HepG2 (cell line): ENCODE data around the gene HDAC10. TPM values are rescaled to one million over a fixed set of nuclear protein-coding genes. Genes with fewer than 3 reads are reported as not detected.

Experiments
- AGO2 ChIP-seq: fragments of 200-400 bp; formaldehyde crosslinking; optimal IDR thresholded peaks from 2 replicates; pipeline ENCODE3; 2017; ENCODE audit warnings: mild to moderate bottlenecking, low read depth, low read length, moderate library complexity
- CSRNP2 ChIP-seq: sonication (generic); formaldehyde crosslinking; conservative IDR thresholded peaks from 2 replicates; pipeline ENCODE4 v1.8.0; 2022; ENCODE audit warnings: low read depth, missing genetic modification reagents
- DPF2 ChIP-seq: sonication (generic); formaldehyde crosslinking; IDR thresholded peaks from 2 replicates; pipeline ENCODE4 v1.4.0; 2020; ENCODE audit warnings: mild to moderate bottlenecking, low read depth, missing genetic modification reagents, borderline replicate concordance
- EEA1 ChIP-seq: sonication (generic); formaldehyde crosslinking; IDR thresholded peaks from 2 replicates; pipeline ENCODE4 v1.5.1; 2020; ENCODE audit warnings: mild to moderate bottlenecking, missing genetic modification reagents, borderline replicate concordance
- ELF4 ChIP-seq: sonication (generic); formaldehyde crosslinking; IDR thresholded peaks from 2 replicates; pipeline ENCODE4 v1.5.0; 2020; ENCODE audit warnings: missing genetic modification reagents, mild to moderate bottlenecking, moderate library complexity, borderline replicate concordance
- GMEB2 ChIP-seq: IDR thresholded peaks from 2 replicates; pipeline ENCODE4 v1.6.1; 2016; ENCODE audit warnings: missing biosample characterization, missing genetic modification reagents, low read depth
- HOXA5 ChIP-seq: sonication (generic); formaldehyde crosslinking; IDR thresholded peaks from 2 replicates; pipeline ENCODE4 v1.4.0; 2020; ENCODE audit warnings: missing genetic modification reagents
- IKZF1 ChIP-seq: fragments of 450-650 bp; IDR thresholded peaks from 2 replicates; pipeline ENCODE4 v1.7.1; 2016
- NBN ChIP-seq: fragments of 450-650 bp; conservative IDR thresholded peaks from 2 replicates; pipeline ENCODE4 v1.6.1; 2017
- SSRP1 ChIP-seq: IDR thresholded peaks from 2 replicates; pipeline ENCODE4 v1.6.1; 2016; ENCODE audit warnings: control low read depth
- TMF1 ChIP-seq: sonication (generic); formaldehyde crosslinking; IDR thresholded peaks from 2 replicates; pipeline ENCODE4 v1.8.1; 2022; ENCODE audit warnings: low read depth, missing genetic modification reagents
- ZFP90 ChIP-seq: sonication (generic); formaldehyde crosslinking; IDR thresholded peaks from 2 replicates; pipeline ENCODE4 v1.8.0; 2022; ENCODE audit warnings: missing genetic modification reagents, mild to moderate bottlenecking, inconsistent platforms, borderline replicate concordance
- ZNF275 ChIP-seq: sonication (generic); formaldehyde crosslinking; IDR thresholded peaks from 2 replicates; pipeline ENCODE4 v1.8.0; 2022; ENCODE audit warnings: missing genetic modification reagents, mild to moderate bottlenecking, inconsistent platforms, borderline replicate concordance
- ZNF446 ChIP-seq: sonication (generic); formaldehyde crosslinking; IDR thresholded peaks from 2 replicates; pipeline ENCODE4 v1.5.0; 2020; ENCODE audit warnings: mild to moderate bottlenecking, missing genetic modification reagents
- ZNF468 ChIP-seq: sonication (generic); formaldehyde crosslinking; IDR thresholded peaks from 2 replicates; pipeline ENCODE4 v1.8.0; 2022; ENCODE audit warnings: mild to moderate bottlenecking, moderate library complexity, missing genetic modification reagents
- ZNF550 ChIP-seq: sonication (generic); formaldehyde crosslinking; IDR thresholded peaks from 2 replicates; pipeline ENCODE4 v1.4.0; 2020; ENCODE audit warnings: mild to moderate bottlenecking, missing genetic modification reagents, borderline replicate concordance
- ZNF569 ChIP-seq: sonication (generic); formaldehyde crosslinking; IDR thresholded peaks from 2 replicates; pipeline ENCODE4 v1.5.0; 2020; ENCODE audit warnings: mild to moderate bottlenecking, missing genetic modification reagents, moderate library complexity, borderline replicate concordance
- ZNF737 ChIP-seq: sonication (generic); formaldehyde crosslinking; IDR thresholded peaks from 2 replicates; pipeline ENCODE4 v1.5.0; 2020; ENCODE audit warnings: missing genetic modification reagents, mild to moderate bottlenecking, borderline replicate concordance
- ZNF816 ChIP-seq: sonication (generic); formaldehyde crosslinking; IDR thresholded peaks from 2 replicates; pipeline ENCODE4 v1.8.0; 2022; ENCODE audit warnings: missing genetic modification reagents, mild to moderate bottlenecking, borderline replicate concordance
- polyA plus RNA-seq, 8 experiments: library from polyadenylated mRNA; depleted of rRNA in 3 of 8; stranded (reverse) in 7 of 8; unstranded in 1 of 8; fragments of >200 nt; fragmentation: Illumina TruSeq in 4 of 8; extraction: Trizol in 4 of 8; gene quantifications; 2 replicates each; pipeline versions ENCODE4 v1.2.1 to v1.2.3, GENCODE V29; 2011 to 2016; ENCODE audit warnings: low read depth in 4 of 8, missing spikeins in 1 of 8, mixed read lengths in 1 of 8; ENCODE audit not compliant: insufficient read depth in 1 of 8
- total RNA-seq, 5 experiments: library from RNA; depleted of rRNA; stranded (reverse); fragments of >200 nt; fragmentation: Illumina TruSeq; extraction: Trizol; gene quantifications; 2 replicates each; pipeline ENCODE4 v1.2.3, GENCODE V29; 2016; ENCODE audit warnings: low read depth in 1 of 5
- TF ChIP-seq, protein P1 (sequence below): IDR thresholded peaks from 2 replicates; pipeline ENCODE4 v1.6.1; 2016; ENCODE audit warnings: missing compliant biosample characterization, missing genetic modification reagents, borderline replicate concordance
- TF ChIP-seq, protein P2 (sequence below): sonication (generic); formaldehyde crosslinking; IDR thresholded peaks from 2 replicates; pipeline ENCODE4 v1.4.0; 2020; ENCODE audit warnings: mild to moderate bottlenecking, missing genetic modification reagents

The HDAC10 gene
- total and polyA plus RNA-seq, 2 of the 13 experiments (the other 11 are each of a cell fraction or from before 2014, with no cell fraction given), result 13.9 to 14.9 TPM

DNA sequence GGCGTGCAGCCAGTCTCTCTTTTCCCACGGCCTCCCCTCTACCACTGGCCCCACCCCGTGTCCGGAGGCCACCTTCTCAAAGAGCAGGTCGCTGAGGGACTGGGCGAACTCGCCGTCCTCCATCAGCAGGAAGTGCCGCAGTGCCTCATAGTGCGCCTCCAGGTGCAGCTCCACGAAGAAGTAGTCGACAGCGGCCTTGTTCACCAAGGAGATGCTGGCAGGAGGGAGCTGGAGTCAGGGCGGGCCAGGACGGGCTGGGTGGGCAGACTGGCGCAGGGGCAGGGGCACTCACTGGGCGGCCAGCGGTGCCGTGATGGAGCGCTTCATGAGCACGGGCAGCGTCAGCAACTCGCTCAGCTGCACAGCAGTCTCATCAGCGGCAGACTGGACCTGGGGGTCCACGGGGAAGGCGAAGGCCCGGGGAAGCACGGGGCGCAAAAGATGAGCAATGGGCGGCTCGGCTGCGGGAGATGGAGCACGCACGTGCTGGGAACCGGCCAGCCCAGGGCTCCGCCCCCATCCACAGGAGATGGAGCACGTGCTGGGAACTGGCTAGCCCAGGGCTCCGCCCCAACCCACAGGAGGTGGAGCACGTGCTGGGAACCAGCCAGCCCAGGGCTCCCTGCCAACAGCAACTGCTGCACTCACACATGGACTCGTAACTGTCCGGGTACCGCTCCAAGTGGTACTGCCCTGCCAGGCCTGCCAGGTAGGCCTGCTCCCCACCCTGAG is 31.9 kb downstream of the HDAC10 start (continued):
- TF ChIP-seq ZNF550 (CRISPR knock-in tag) (no peak), DPF2 (CRISPR knock-in tag) (no peak), ZNF569 (CRISPR knock-in tag) (no peak), CSRNP2 (CRISPR knock-in tag) (no peak), SSRP1 (CRISPR knock-in tag) (0 out of 2 replicates have a peak, but pooled peaks have one; percentile 13), ZFP90 (no peak), ZNF468 (CRISPR knock-in tag) (no peak), NBN (no peak), GMEB2 (CRISPR knock-in tag) (no peak), HOXA5 (CRISPR knock-in tag) (no peak), ELF4 (CRISPR knock-in tag) (no peak), AGO2 (peak; percentile 80), EEA1 (CRISPR knock-in tag) (no peak), TMF1 (CRISPR knock-in tag) (no peak), IKZF1 (no peak), ZNF816 (CRISPR knock-in tag) (no peak), ZNF446 (CRISPR knock-in tag) (no peak), ZNF737 (CRISPR knock-in tag) (no peak), ZNF275 (CRISPR knock-in tag) (no peak)
- TF ChIP-seq, protein P1, sequence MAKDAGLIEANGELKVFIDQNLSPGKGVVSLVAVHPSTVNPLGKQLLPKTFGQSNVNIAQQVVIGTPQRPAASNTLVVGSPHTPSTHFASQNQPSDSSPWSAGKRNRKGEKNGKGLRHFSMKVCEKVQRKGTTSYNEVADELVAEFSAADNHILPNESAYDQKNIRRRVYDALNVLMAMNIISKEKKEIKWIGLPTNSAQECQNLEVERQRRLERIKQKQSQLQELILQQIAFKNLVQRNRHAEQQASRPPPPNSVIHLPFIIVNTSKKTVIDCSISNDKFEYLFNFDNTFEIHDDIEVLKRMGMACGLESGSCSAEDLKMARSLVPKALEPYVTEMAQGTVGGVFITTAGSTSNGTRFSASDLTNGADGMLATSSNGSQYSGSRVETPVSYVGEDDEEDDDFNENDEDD (CRISPR knock-in tag), result no peak
- TF ChIP-seq, protein P2, sequence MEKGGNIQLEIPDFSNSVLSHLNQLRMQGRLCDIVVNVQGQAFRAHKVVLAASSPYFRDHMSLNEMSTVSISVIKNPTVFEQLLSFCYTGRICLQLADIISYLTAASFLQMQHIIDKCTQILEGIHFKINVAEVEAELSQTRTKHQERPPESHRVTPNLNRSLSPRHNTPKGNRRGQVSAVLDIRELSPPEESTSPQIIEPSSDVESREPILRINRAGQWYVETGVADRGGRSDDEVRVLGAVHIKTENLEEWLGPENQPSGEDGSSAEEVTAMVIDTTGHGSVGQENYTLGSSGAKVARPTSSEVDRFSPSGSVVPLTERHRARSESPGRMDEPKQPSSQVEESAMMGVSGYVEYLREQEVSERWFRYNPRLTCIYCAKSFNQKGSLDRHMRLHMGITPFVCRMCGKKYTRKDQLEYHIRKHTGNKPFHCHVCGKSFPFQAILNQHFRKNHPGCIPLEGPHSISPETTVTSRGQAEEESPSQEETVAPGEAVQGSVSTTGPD, result no peak
